ENCODE data around the gene TRAM2. TPM values are rescaled to one million over a fixed set of nuclear protein-coding genes. Genes with fewer than 3 reads are reported as not detected.

Gene TRAM2
- total and polyA plus RNA-seq, 2 of the 4 experiments (the other 2 are of a cell fraction): 77.2 to 95.7 TPM

GRCh38 chr6:52555518-52556233, 21.2 kb downstream of the TRAM2 start:
- Histone ChIP-seq H2BK15ac (ENCODE audit: low read depth, low read length) (no peak overlapping the region), H3K23ac (ENCODE audit: low read depth, low read length) (peak overlapping the region; percentile 74; the same call in 1 of the 2 replicates), H2AFZ (replicated peaks; ENCODE audit: low read length, poor library complexity) (no peak overlapping the region), H3K27me3 (ENCODE audit: control insufficient read depth, insufficient read depth, low read length) (no peaks in the 10 kb centered on the region), H4K20me1 (ENCODE audit: insufficient read depth, low read length) (peaks cover 28% of the 10 kb centered on the region; the same call in 1 of the 2 replicates), H3K79me1 (ENCODE audit: low read depth in 1 of 2, low read length in 2 of 2) (peaks cover 13 to 71% of the 10 kb centered on the region in 2 experiments; a peak in 3 of 4 replicates), H3K18ac (ENCODE audit: low read depth, low read length) (peak overlapping the region; percentile 94; the same call in 1 of the 2 replicates), H3K4ac (ENCODE audit: low read depth, low read length) (peak overlapping the region; percentile 92), H3K27ac (ENCODE audit: insufficient read depth, low read length) (peak overlapping the region; percentile 99), H3K4me1 (ENCODE audit: control insufficient read depth, insufficient read depth, low read length) (peaks cover 55% of the 10 kb centered on the region), H3K9me1 (ENCODE audit: insufficient read depth, low read length) (peaks cover 32% of the 10 kb centered on the region), H2BK20ac (ENCODE audit: low read depth, low read length) (peak overlapping the region; percentile 73), H2AK9ac (replicated peaks; ENCODE audit: low read depth, low read length, poor library complexity) (peak overlapping the region; percentile 49), H2BK120ac (ENCODE audit: low read depth, low read length) (peak overlapping the region; percentile 87), H3K36me3 (ENCODE audit: control insufficient read depth, insufficient read depth, low read length) (peaks cover 3% of the 10 kb centered on the region; the same call in 1 of the 2 replicates), H4K8ac (ENCODE audit: low read depth in 2 of 2, low read length in 2 of 2) (peak overlapping the region; percentile 43 to 82; a peak in 3 of 4 replicates), H3K14ac (replicated peaks; ENCODE audit: low read depth, low read length) (peak overlapping the region; percentile 74), H4K91ac (ENCODE audit: insufficient read depth, low read depth, low read length) (peak overlapping the region; percentile 87), H2AK5ac (ENCODE audit: low read depth, low read length) (peak overlapping the region; percentile 74), H3K9ac (ENCODE audit: low read depth, low read length) (peak overlapping the region; percentile 59), H3K9me3 (ENCODE audit: control insufficient read depth, insufficient read depth, low read length) (no peaks in the 10 kb centered on the region), H4K5ac (ENCODE audit: low read depth, low read length) (peak overlapping the region; percentile 91; the same call in 1 of the 2 replicates), H3K56ac (ENCODE audit: extremely low read depth, insufficient read depth, low read length) (peak overlapping the region; percentile 58; the same call in 1 of the 2 replicates), H3K4me2 (ENCODE audit: low read depth, low read length) (peak overlapping the region; percentile 59), H2BK5ac (ENCODE audit: low read depth, low read length, poor library complexity, severe bottlenecking) (peak overlapping the region; percentile 95), H3K4me3 (ENCODE audit: insufficient read depth, low read depth, low read length) (no peak overlapping the region)
- DNase-seq: peak; percentile 69
- peak; percentile 17 for ATAC-seq (ENCODE audit: low read depth)
- ChIA-PET CTCF (interaction anchor here (1.0 kb wide), 2 partner anchors 148 to 510 kb away, joined by 3 to 4 read pairs; partner anchors contain the start of gene FBXO9), POLR2A (ENCODE audit: unreplicated experiment) (interaction anchor here (0.7 kb wide), 1 partner anchor 31 kb away, joined by 3 read pairs; no protein-coding TSS in a partner anchor)
- in situ Hi-C loops (cut with MboI; ENCODE audit: low sequenced_read_pairs): no loop called here
- intact Hi-C loops (cut with micrococcal nuclease): no loop called here
- WGBS, 2 experiments (ENCODE audit: extremely low coverage in 2 of 2, insufficient read length in 1 of 2): 40% methylated on average over 2 of the region's 5 CpGs; no CpG with 5 or more reads in 1 of the 2 experiments
- dilution Hi-C loops (cut with HindIII; ENCODE audit: low sequenced_read_pairs, unreplicated experiment): no loop called here
- TF ChIP-seq NFE2L2 (IDR thresholded peaks at IDR 0.05; ENCODE audit: low read depth, low read length) (no peak), MXI1 (IDR thresholded peaks at IDR 0.05; ENCODE audit: borderline replicate concordance, low read depth, low read length) (no peak), FOS (IDR thresholded peaks at IDR 0.05; ENCODE audit: low read depth, low read length) (no peak), MAFK (IDR thresholded peaks at IDR 0.05; ENCODE audit: low read depth, low read length) (0 out of 2 replicates have a peak, but pooled peaks have one; percentile 14), RCOR1 (IDR thresholded peaks at IDR 0.05; ENCODE audit: insufficient replicate concordance, low read length) (no peak)
- BruUV-seq (replicated peaks): no TSS peak

Measured in IMR-90 (cell line).